GM19238 (cell line): Measurements from ENCODE around the gene SLC19A1.

ENCODE experiments used
- DNase-seq: peaks from one replicate; pipeline ENCODE4 v3.0.0; 2011; ENCODE audit warnings: low spot score; ENCODE audit not compliant: insufficient read length

SLC19A1 gene

DNA sequence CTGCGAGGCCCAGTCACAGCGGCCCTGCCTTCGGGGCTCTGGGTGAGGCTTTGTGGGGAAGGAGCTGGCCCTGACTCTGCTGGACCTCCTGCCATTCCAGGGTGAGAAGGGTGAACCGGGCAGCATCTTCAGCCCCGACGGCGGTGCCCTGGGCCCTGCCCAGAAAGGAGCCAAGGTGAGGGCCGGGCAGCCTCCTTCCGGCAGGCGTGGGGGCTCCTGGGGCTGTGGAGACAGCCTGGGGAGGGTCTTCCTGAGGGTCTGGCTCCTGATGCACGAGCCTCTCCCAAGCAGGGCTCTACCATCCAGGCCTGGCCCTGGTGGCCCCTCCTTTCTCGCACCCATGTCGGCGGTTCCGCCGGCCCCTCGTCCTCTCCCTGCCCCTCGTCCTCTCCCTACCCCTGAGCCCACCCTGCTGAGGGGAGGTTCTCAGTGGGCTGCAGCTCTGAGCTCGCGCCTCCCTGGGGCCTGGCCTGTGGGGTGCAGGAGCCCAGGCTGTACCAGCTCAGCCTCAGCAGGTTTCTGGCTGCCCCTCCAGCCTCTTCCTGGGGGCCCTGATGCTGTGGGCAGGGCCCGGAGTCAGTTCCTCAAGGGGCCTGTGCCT, 48.7 kb downstream of the SLC19A1 start:
- no peak for DNase-seq

DNA sequence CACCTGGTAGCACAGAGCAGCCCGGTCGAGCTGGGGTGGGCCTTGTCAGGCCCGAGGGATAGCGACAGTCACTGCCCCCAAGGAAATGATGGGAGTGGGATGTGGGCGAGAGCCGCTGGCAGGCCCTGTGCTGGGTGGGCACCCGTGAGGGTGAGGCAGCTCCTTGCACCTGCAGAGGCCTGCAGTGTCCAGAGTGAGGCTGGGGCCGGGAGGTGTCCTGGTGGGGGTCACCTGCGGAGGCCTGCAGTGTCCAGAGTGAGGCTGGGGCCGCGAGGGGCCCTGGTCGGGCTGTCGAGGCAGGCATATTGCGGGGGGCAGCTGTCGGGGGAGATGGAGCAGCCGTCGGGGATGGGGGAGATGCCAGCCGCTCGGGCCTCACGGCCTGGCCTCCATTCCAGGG, 49.5 kb downstream of the SLC19A1 start:
- DNase-seq, result no peak

DNA sequence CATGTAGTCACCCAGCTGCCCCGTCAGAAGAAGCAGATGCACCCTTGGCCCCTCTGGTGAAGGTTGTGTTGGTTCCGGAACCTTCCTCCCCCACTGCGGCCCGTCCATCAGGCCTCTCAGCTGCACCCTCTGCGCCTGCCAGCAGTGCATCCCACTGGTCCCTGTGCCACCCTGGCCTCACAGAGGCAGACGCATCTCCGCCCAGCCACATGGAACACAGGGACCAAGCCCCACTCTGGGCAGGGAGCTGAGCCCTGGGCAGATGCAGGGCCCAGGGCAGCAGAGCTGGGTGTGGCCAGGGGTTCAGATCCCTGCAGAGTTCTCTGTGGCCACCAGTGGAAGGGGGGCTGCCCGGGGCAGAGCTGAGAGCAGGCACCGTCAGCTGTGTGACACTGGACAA, 50.6 kb downstream of the SLC19A1 start:
- DNase-seq, result no peak

DNA sequence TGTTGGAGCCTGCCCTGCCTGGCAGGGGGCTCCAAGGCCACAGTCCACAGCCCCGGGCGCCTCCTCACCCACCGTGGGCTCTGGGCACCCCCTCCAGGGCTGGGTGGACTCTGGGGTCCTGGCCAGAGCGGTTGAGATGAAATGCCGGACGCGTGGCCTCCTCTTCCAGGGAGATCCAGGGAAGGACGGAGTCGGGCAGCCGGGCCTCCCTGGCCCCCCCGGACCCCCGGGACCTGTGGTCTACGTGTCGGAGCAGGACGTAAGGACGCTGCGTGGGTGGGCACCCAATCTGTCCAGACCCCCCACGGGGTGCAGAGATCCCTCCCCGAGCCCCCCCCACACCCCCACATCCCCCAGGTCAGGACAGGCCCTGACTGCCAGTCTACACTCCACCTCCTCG, 51.2 kb downstream of the SLC19A1 start:
- no peak for DNase-seq

DNA sequence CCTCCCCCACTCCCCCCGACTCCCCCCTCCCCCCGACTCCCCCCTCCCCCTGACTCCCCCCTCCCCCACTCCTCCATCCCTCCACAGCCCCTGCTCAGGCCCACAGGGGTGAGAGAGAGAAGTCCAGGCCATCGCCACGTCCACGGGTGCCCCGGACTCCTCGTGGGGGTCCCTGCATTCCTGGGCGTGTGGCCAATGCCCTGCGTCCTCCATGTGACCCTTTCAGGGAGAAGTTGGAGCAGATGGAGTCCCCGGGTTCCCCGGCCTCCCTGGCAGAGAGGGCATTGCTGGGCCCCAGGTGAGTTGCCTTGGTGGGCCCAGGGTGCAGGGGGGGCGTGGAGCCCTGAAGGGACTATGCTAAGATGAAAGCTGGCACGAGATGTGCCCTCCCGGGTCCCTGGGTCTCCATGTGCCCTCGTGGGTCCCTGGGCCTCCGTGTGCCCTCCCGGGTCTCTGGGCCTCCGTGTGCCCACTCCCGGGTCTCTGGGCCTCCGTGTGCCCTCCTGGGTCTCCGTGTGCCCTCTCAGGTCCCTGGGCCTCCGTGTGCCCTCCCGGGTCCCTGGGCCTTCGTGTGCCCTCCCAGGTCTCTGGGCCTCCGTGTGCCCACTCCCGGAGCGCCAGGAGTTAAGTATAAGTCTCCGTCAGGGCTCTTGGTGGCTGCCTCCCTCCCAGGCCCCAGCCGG, 52.0 kb downstream of the SLC19A1 start:
- no peak for DNase-seq

DNA sequence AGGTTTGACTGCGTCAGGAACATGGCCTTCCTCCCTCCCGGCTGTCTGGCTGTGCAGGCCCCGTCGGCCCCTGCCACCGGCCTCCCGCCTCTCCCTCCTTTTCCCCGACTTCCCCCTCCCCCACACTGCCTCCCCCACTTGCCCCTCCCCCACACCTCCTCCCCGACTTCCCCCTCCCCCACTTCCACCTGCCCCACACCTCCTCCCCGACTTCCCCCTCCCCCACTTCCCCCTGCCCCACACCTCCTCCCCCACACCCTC, 52.6 kb downstream of the SLC19A1 start:
- no peak for DNase-seq

DNA sequence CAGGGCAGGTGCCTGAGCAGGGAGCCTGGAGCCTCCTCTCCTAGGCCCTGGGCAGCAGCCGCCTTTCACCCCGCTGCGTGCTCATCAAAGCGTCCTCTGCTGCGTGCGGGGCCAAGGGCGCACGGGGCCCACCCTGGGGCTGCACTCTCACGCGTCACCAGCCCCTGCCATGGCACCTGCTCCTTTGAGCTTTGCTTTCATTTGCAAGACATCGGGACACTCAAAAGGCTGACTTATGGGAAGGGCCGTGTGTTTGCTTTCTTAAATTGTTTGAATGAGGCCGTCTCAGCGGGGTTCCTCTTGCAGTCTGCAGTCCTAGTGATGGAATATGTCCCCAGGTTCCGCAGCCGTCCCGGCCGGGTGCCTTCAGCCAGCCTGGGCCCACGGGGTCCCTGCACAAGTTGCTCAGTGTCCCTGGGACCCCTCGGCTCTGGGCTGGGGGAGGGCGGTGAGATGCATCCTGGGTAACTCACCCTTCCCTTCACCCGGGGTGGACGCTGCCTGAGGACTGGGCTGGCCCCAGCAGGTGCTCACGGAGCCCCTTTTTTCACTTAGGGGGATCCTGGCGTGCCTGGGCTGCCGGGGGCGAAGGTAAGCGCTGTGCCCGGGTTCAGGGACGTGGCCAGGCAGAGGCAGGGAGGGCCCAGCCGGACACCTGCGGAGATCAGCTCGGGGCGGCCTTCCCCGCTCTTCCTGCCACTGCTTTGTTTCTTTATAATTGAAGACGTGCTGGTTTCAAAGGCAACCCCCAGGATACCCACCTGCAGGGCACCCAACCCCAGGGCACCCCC, 53.1 kb downstream of the SLC19A1 start:
- no peak for DNase-seq

DNA sequence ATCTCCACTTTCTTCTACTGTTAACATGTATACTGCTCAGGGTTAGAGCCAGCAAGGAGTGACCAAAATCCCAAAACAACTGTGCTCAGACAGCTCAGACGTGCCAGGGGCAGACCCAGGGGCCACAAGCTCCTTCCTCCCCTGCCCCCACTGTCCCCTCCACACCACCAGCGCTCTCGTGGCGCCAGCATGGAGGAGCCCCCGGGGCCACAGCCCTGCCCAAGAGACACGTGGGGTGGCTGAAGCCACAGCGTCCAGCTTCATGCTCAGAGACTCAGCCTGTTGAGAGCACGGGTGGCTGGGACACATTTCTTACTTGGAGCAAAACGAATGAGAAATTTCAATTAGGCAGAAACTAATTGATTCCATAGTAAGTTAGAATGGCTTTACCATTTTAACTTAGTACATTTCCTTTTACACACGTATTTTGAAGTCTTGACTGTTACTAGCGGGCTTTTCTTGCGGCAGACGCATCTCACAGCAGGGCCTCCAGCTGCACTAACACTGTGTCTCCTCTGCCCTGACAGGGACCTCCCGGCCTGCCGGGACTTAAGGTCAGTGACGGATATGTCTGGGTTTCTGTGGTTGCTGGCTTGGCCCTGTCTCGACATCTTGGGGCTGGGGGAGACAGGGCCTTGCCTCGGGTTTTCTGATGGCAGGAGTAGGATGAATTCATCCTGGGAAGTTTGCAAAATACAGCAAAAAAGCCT, 54.2 kb downstream of the SLC19A1 start:
- DNase-seq, result no peak

DNA sequence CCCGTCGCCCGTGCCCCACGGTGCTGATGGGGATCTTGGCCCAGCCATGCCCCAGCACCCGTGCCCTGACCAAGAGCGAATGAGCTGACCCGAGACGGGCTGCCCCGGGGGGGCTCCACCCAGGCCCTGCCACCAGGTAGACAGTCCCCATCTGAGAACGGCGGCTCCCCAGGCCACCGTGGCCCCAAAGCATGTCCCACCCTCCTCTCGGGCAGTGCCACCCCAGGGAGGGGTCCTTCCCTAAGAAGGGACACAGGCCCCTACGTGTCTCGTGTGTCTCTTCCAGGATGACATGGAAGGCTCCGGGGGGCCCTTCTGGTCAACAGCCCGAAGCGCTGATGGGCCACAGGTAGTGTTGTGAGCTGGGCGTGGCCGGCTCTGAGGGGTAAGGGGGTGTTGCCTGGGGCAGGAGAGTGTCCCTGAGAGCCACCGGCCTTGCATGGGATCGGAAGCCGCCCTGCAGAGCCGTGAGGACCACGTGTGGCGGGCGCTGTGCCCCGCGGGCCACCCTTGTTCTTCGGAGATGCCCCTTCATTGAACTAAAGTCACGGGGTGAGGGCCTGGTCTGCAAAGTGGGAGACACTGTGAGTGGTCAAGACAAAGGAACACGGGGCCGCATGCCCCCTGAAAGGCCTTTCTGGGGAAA, 55.0 kb downstream of the SLC19A1 start:
- DNase-seq, result no peak

DNA sequence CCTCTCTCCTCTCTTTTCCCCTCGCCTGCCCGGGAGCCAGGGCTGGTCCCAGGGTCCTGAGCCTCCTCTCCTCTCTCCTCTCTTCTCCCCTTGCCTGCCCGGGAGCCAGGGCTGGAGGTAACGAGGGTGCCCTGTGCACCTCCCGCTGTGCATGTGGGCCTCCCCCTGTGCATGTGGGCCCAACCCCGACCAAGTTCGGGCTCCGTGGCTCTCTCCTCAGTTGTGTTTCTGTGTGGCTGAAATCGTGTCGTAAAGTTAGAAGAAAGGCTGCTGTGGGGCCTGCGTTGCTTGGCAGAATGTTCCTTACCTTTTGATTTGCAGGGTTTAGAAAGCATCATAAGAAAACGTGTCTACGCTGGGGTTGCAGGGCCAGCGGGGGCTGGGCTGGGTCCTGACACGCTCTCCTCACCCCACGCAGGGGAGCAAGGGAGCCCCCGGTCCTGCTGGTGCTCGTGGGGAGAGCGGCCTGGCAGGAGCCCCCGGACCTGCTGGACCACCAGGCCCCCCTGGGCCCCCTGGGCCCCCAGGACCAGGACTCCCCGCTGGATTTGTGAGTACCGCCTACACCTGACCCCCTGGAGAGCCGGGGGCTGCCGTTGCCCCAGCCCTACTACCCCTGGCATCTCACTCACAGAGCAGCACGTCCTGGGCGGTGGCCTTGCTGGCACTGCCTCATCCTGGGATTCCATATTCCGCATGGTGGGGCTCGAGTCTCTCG, 55.6 kb downstream of the SLC19A1 start:
- no peak for DNase-seq

DNA sequence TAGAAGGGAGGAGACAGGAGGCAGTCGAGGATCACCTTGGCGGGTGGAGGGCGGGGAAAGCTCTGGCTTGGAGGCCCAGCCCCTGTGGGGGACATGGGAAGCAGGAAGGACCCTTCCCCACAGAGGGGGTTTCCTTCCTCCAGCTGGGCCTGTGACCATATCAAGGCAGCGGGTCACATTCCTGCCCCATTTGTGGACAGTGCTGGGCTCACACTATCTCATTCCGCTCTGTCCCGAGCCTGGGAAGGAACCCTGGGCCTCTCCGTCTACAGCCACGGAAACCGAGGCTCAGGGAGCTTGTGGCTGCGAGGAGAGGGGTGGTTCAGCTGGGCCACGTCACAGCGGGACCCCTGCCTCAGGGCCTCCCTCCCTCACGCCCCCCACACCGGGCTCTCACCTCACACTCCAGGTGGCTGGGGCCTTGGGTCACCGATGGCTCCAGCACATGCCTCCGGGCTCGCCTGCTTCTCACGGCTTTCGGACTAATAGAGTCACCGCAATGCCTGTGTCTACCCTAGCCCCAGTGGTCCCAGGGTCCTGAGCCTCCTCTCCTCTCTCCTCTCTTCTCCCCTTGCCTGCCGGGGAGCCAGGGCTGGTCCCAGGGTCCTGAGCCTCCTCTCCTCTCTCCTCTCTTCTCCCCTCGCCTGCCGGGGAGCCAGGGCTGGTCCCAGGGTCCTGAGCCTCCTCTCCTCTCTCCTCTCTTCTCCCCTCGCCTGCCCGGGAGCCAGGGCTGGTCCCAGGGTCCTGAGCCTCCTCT, 56.4 kb downstream of the SLC19A1 start:
- DNase-seq, result no peak

DNA sequence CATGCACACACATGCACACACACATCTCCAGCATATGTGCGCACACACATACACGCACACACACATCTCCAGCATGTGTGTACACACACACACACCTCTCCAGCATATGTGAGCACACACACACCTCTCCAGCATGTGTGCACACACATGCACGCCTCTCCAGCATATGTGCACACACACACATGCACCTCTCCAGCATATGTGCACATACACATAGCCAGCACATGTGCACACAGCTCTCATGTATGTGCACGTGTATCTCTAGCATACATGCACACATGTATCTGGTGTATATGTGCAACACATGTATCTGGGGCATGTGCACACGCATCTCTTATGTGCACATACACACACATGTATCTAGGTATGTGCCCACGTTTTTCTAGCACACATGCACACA, 57.9 kb downstream of the SLC19A1 start:
- no peak for DNase-seq

DNA sequence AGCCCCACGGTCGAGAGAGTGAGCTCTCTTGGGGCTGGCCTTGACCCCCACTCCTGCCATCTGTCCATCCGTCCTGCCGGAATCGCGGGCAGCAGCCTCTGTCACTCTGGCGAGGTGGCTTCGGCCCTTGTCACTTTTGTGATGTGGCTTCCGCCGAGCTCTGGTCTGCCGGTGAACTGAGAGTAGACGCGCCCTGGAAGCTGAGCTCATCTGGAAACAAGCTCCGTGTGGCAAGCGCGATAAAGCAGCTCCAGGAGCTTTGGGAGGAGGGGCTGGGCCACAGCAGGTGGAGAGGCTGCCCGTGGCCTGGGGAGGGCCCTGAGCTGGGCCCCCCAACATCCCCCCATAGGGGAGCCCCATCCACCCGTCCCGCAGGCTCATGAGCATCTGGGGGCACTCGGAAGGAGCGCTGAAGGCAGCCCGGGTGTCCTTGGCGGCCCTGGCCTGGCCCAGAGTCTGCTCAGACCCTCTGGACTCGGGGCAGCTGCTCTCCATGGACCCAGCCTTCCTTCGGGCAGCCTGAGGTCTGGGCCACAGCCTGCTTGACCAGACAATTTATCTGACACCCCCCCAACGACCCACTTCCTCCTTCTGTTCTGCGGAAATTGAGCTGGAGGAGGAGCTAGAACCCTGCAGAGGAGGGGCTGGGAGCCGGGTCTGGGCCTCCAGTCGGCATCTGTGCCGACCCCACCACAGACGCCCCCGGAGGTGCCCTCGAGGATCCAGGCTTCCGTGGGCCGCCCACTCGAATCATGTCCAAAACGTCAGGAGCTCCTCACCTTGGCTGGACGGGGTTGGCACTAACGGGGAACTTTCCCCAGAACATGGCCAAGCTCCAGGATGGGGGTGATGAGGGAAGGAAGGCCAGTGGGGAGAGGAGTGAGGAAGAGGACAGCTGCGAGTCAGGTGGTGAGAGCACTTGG, 59.1 kb downstream of the SLC19A1 start:
- DNase-seq, result no peak

DNA sequence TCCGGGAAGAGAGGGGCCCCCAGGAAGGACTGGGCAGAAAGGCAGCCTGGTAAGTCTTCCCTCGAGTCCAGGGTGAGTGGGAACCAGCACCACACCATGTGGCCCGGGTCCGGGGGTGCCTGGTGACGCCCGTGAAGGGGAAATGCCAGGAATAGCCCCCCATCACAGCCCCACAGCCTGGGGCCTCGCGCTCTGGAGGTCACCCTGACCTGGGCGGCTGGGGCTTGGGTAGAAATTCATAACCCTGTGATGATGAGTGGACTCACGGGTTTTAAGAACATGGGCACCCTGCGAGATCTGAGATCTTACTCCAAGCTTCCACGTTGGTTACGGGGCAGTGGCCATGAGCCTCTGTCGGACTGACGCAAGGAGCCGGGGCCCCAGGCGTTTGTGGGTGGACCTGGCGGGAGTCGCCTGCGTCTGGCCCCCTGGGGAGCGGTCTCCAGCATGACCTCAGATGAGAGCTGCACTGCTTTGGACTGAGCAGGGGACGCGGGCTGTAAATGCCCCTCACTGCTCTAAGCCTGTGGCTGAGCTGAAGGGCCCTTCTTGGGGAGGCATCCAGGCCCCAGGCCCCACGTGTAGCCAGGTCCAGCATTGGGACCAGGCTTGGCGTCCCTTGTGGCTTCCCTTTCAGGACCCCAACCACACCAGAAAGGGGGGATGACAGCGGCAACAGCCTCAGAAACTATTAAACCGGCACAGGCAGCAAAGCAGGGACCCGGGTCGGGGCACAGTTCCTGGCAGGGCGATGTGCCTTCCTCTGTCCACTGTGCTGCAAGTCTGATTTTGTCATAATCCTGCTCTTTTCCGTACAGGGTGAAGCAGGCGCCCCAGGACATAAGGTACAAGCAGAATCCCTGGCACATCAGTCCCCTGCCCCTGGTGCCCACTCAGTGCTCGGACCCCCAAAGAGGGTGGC, 60.0 kb downstream of the SLC19A1 start:
- no peak for DNase-seq

DNA sequence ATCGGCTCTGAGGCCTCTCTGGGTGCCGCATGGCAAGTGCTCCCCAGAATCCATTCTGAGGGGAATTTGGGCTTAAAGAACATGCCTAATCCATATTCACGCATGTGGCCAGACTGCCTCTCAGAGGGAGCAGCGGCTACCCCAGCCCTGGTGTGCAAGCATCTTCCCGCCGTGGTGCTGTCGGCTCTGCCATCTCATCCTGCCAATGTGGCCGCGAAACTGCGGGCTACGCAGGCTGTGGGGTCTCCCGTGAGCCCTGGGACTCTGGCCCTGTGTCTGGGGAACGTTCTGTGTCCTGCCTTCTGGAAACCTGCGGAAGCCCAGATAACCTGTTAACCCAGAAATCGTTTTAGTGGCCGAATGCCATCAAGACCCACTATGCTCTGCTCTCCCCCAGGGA, 60.7 kb downstream of the SLC19A1 start:
- no peak for DNase-seq

DNA sequence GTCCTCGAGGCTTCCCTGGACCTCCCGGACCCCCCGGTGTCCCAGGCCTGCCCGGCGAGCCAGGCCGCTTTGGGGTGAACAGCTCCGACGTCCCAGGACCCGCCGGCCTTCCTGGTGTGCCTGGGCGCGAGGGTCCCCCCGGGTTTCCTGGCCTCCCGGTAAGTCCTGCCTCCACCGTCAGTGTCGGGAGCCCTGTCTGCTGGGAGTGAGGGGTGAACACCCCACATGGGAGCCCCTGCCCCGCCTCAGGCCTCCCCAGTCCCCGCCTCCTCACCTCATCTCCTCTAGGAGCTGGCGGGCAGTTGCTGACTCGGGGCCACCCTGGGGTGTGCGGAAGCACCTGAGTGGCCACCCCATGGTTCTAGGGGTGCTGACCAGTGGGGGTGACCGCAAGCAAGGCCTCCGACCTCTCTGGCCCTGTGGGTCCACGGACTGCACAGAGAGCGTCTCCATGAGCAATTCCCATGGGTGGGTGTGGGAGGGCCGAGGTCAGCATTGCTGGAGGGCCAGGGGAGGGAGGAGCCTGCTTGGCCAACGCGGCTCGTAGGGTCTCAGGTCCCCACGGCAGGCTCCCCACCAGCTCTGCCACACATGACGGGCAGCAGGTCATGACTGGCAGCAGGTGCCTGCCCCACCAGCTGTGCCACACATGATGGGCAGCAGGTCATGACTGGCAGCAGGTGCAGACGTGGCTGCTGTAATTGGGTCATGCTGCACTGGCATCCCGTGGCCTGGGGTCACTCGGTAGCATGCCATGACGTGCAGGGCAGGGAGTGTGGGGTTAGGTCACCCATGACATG, 61.3 kb downstream of the SLC19A1 start:
- no peak for DNase-seq
